Neural crest cell (in vitro differentiated cells): ENCODE results near the gene TMEM33. TPM values are rescaled to one million over a fixed set of nuclear protein-coding genes. Genes with fewer than 3 reads are reported as not detected.
A peak's percentile ranks its signal among the peaks of the same experiment; 100 is the strongest.

Experiments used
- DNase-seq: peaks from one replicate; pipeline ENCODE4 v3.0.0; 2021; ENCODE audit warnings: low read depth, mixed read lengths, low spot score
- H3K27ac Mint-ChIP-seq: one replicate; pipeline ENCODE4 v1.8.0; 2021; ENCODE audit warnings: mild to moderate bottlenecking, mixed read lengths; ENCODE audit not compliant: unreplicated experiment
- H3K27me3 Mint-ChIP-seq: 2 replicates; pipeline ENCODE4 v1.8.0; 2021; ENCODE audit warnings: low read depth, mild to moderate bottlenecking, mixed read lengths
- H3K36me3 Mint-ChIP-seq: 2 replicates; pipeline ENCODE4 v1.8.0; 2021; ENCODE audit warnings: low read depth, mild to moderate bottlenecking, mixed read lengths
- H3K4me1 Mint-ChIP-seq: 2 replicates; pipeline ENCODE4 v1.8.0; 2021; ENCODE audit warnings: mixed read lengths
- H3K4me3 Mint-ChIP-seq: one replicate; pipeline ENCODE4 v1.8.0; 2021; ENCODE audit warnings: mild to moderate bottlenecking, mixed read lengths
- H3K9me3 Mint-ChIP-seq: 2 replicates; pipeline ENCODE4 v1.8.0; 2021; ENCODE audit warnings: mixed read lengths
- total RNA-seq: library from RNA; stranded (reverse); gene quantifications from 2 replicates; pipeline ENCODE4 v1.2.1, GENCODE V29; 2021
- TF ChIP-seq, protein P1 (sequence below): fragments of 200-600 bp; sonication (generic); conservative IDR thresholded peaks from 2 replicates; pipeline ENCODE4 v1.5.0; 2021; ENCODE audit warnings: antibody characterized with exemption, mild to moderate bottlenecking

TMEM33 gene
- total RNA-seq, 1 donor from 2014 or later, result 73.9 TPM

DNA sequence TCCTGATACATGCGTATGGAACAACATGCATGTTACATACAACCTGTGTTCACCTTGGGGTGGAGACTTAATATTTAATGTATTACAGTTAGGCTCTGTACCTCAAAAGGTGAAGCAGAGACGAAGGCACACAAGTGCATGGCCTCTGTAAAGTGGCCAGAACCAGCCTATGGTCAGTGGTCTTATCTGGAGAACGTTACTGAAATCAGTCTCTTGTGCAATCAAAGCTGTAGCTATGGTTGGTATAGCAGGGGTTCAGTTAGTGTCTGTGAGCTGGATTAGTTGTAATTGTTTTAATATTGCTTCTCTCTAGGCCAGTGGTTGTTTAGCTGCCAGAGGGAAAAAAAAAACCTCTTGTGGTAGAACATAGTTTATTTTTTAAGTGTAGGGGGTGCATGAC lies 2.2 kb upstream of the TMEM33 start:
- Mint-ChIP-seq H3K4me1 (peaks cover 36% of the 10 kb centered on the region), H3K27ac (no peak overlapping the region), H3K9me3 (no peaks in the 10 kb centered on the region), H3K4me3 (peak overlapping the region; percentile 42), H3K36me3 (no peaks in the 10 kb centered on the region), H3K27me3 (peaks cover 23% of the 10 kb centered on the region)
- TF ChIP-seq, protein P1, sequence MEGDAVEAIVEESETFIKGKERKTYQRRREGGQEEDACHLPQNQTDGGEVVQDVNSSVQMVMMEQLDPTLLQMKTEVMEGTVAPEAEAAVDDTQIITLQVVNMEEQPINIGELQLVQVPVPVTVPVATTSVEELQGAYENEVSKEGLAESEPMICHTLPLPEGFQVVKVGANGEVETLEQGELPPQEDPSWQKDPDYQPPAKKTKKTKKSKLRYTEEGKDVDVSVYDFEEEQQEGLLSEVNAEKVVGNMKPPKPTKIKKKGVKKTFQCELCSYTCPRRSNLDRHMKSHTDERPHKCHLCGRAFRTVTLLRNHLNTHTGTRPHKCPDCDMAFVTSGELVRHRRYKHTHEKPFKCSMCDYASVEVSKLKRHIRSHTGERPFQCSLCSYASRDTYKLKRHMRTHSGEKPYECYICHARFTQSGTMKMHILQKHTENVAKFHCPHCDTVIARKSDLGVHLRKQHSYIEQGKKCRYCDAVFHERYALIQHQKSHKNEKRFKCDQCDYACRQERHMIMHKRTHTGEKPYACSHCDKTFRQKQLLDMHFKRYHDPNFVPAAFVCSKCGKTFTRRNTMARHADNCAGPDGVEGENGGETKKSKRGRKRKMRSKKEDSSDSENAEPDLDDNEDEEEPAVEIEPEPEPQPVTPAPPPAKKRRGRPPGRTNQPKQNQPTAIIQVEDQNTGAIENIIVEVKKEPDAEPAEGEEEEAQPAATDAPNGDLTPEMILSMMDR, result no peak
- DNase-seq, result no peak

DNA sequence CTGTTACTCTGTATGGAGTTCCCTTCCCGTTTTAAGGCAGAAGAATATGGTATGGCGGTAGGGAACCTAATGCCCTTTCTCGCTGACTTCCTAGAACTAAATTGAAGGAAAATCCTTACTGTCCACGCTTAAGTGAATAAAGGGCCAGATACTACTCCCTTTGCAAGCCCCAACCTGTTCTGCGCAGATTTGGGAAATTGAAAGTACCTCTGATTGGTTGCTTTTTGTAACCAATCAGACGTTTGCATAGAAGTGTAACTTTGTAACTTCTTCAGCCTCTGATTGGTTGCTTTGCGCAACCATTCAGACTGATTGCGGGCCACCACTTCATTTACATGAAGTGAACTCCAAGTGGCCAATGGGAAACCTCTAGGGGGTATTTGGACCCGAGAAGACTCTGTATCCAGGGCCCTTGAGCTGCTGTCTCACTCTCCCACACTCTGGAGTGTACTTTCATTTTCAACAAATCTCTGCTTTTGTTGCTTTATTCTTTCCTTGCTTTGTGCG lies 1.2 kb upstream of the TMEM33 start:
- H3K4me1 Mint-ChIP-seq, result peaks cover 36% of the 10 kb centered on the region
- H3K9me3 Mint-ChIP-seq, result no peaks in the 10 kb centered on the region
- peak overlapping the region; percentile 98 for H3K4me3 Mint-ChIP-seq

DNA sequence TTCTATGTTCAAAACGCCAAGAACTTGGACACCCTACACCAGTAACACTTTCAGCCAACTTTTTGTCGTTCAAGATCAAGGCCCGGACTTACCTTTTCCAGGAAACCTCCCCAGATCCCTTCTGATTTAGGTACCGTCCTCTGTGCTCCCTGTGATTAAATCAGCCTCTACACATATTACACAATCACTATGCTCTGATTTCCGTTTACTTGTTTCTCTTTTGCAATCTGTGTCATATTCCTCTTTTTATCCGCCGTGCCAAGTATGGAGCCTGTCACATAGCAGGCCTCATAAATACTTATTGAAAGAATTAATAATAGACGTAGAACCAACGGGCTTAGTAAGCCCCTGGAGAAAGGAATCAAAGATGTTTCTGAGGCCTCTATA lies 722 bp upstream of the TMEM33 start:
- DNase-seq, result no peak
- H3K4me1 Mint-ChIP-seq, result peaks cover 36% of the 10 kb centered on the region
- peak overlapping the region; percentile 10 for H3K27ac Mint-ChIP-seq
- H3K27me3 Mint-ChIP-seq, result peaks cover 20% of the 10 kb centered on the region
- peak overlapping the region; percentile 98 for H3K4me3 Mint-ChIP-seq
- H3K9me3 Mint-ChIP-seq, result no peaks in the 10 kb centered on the region
- H3K36me3 Mint-ChIP-seq, result no peaks in the 10 kb centered on the region
- TF ChIP-seq, protein P1, result no peak

More for the DNA sequence above, 1.2 kb upstream of the TMEM33 start:
- DNase-seq, result no peak
- TF ChIP-seq, protein P1, result no peak
- H3K36me3 Mint-ChIP-seq, result no peaks in the 10 kb centered on the region
- H3K27me3 Mint-ChIP-seq, result peaks cover 23% of the 10 kb centered on the region
- peak overlapping the region; percentile 10 for H3K27ac Mint-ChIP-seq

DNA sequence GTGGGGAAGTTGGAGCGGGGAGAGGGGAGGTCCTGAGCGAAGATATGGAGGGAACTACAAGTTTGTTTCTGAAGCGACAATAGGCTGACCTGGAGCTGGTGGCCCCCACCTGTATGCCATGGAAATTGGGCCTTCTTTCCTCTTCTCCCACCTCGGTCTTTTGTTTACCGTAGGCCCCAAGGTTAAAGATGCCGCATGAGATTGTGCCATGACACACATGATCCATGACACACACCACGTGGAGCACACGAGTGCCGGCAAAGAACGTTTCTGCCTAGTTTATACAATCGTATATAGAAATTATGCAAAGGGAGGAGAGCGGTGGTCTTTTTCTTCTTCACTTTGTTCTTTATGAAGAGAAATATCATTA lies 408 bp downstream of the TMEM33 start:
- peaks cover 31% of the 10 kb centered on the region for H3K4me1 Mint-ChIP-seq
- H3K27ac Mint-ChIP-seq, result peak overlapping the region; percentile 99
- H3K4me3 Mint-ChIP-seq, result peak overlapping the region; percentile 98
- no peak for DNase-seq
- H3K36me3 Mint-ChIP-seq, result peaks cover 2% of the 10 kb centered on the region
- H3K27me3 Mint-ChIP-seq, result peaks cover 17% of the 10 kb centered on the region
- TF ChIP-seq, protein P1, result no peak
- H3K9me3 Mint-ChIP-seq, result no peaks in the 10 kb centered on the region

DNA sequence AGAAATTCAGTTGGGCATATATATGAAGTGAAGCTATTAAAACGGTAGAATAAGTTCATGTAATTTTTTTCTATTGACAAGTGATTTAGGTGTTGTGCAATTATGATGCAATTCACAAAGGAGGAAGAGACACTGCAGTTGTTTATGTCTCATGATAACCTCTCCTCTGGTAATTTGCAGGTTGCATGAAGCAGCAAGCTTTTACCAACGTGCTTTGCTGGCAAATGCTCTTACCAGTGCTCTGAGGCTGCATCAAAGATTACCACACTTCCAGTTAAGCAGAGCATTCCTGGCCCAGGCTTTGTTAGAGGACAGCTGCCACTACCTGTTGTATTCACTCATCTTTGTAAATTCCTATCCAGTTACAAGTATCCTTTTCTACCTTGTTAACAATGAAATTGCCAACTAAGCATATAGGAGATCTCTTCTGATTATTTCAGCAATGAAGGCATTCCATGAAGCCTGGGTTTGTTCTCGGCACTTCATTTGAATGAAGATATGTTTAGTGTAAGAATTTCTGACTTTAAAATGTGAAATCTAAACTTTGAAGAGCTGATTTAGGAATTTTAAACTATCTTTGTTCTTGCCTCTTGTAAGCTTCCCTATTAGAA lies 3.9 kb downstream of the TMEM33 start:
- Mint-ChIP-seq H3K27ac (no peak overlapping the region), H3K4me1 (peaks cover 29% of the 10 kb centered on the region), H3K36me3 (peaks cover 2% of the 10 kb centered on the region), H3K9me3 (no peaks in the 10 kb centered on the region), H3K27me3 (no peaks in the 10 kb centered on the region), H3K4me3 (no peak overlapping the region)
- TF ChIP-seq, protein P1, result no peak
- DNase-seq, result no peak
